Islet precursor cell (in vitro differentiated cells): ENCODE data around the gene IKBKE.
A peak's percentile ranks its signal among the peaks of the same experiment; 100 is the strongest.

ENCODE experiments used
- DNase-seq: peaks from one replicate; pipeline ENCODE4 v3.0.0-alpha.2; 2018

IKBKE gene

GRCh38 chr1:206469933-206470691 is at the start of gene IKBKE:
Gene IKBKE, plus strand, starts transcription at chr1:206470476. Its CDS starts 2,752 bp downstream, at chr1:206473228.
- DNase-seq, result peak; percentile 87

- no peak for DNase-seq
Observed at GRCh38 chr1:206421616-206422340, 48.5 kb upstream of the IKBKE start.

- no peak for DNase-seq
Observed at GRCh38 chr1:206422525-206422924, 47.8 kb upstream of the IKBKE start.

- DNase-seq, result no peak
Observed at GRCh38 chr1:206427291-206427690, 43.0 kb upstream of the IKBKE start.

DNA sequence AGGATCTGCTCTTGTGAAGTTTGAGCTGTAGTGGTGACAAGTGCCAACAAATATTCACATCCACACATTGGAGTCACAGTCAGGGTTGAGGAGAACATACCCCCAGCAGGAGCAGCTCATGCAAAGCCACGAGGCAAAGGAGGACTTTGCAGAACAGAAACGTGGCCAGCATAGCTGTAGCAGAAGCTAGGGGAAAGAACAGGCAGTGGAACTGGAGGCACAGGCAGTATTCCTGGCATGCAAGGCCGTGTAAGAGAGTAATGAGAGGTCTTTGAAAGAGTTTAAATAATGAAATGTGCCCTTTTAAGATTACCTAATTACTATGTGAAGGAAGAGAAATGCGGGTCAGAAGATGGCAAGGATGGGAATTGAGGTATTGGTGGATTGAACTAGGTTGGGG is 40.9 kb upstream of the IKBKE start:
- DNase-seq, result no peak

GRCh38 chr1:206430031-206430983 is 40.0 kb upstream of the IKBKE start:
- no peak for DNase-seq

DNA sequence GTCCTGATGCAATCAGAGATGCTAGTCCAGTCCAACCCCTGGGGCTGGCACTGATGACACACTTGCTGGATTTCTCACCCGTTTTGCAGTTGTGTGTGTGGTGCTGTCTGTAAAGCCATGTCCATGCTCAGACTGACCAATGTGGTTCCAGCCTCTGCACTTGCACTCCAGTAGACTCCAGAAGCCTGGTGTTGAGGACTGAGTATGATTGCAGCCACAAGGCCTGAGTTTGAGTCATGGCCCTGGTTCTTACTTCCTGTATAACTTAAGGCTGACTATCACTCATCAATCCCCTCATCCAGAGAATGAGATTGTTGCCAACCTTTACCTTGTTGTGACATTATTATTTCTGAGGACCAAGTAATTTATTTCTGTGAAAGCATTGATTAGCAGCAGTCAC is 34.8 kb upstream of the IKBKE start:
- DNase-seq, result no peak

DNA sequence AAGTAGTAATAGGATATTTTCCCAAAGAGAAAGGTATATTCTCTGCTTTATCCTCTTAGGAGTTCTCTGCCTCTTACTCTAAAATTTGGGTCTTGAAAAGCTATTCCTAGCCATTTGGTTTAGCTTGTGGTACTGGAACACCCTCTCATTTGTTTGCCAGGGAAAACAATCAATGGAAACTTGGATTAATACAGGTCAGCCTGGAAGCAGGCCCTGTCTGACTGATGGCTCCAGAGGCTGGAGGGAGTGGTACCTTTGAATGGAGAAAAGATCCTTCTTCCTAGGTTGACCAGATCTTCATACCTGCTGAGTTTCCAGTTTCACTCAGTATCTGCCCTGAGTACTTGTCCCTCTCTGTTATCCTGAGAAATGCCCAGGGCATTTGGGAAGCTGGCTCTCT is 31.7 kb upstream of the IKBKE start:
- DNase-seq, result no peak

- DNase-seq, result no peak
Observed at GRCh38 chr1:206439205-206439604, 31.1 kb upstream of the IKBKE start.

GRCh38 chr1:206441336-206441967 is 28.8 kb upstream of the IKBKE start:
- DNase-seq, result no peak

DNA sequence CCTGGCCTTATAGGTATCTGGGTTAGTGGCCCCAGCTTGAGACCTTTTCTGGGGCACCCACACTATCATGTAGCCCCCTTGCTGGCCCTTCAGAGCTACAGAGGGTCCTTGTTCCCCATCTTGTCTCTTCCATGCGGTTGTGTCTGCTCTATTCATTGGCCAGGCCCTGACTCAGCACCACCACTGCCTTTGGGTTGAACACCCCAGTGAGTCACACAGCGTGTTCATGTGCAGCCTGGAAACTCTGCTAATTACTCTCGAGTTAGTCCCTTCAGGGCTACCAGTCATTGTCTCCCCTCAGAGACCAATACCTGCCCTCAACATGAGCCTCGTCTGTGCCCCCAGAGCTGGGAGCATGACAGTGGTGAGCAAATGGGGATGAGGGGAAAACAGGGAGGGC is 28.2 kb upstream of the IKBKE start:
- no peak for DNase-seq

GRCh38 chr1:206445116-206445515 is 25.2 kb upstream of the IKBKE start:
- DNase-seq, result no peak

DNA sequence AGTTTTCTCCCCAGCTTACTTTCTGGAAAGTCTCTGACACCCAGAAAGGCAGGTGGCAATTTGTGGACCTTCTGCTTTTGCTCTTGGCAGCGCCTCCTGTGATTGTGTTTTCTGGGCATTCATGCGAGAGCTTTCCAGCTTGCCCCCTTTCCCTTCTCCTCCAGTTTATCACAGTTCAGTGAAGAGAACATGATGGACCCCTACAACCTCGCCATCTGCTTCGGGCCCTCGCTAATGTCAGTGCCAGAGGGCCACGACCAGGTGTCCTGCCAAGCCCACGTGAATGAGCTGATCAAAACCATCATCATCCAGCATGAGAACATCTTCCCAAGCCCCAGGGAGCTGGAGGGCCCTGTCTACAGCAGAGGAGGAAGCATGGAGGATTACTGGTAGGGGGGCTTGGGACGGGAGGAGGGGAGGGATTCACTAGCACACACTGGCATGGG is 24.3 kb upstream of the IKBKE start:
- no peak for DNase-seq

- DNase-seq, result no peak
Observed at GRCh38 chr1:206446688-206447421, 23.4 kb upstream of the IKBKE start.

DNA sequence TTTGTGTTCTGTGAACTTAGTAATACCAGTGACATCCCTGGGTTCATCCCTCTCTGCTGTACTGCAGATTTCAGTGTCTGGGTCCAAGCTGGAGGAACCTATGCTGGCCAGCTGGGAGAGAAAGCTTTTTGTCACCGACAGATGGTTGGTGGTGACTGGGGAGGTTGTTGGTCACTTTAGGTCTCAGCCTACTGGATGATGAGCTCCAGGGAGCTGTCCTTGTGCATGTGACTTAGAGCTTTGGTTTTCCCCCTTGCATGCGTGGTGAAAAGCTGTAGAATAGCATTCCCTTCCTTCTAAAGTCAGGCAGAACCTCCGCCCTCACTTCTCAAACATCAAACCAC is 22.9 kb upstream of the IKBKE start:
- no peak for DNase-seq

DNA sequence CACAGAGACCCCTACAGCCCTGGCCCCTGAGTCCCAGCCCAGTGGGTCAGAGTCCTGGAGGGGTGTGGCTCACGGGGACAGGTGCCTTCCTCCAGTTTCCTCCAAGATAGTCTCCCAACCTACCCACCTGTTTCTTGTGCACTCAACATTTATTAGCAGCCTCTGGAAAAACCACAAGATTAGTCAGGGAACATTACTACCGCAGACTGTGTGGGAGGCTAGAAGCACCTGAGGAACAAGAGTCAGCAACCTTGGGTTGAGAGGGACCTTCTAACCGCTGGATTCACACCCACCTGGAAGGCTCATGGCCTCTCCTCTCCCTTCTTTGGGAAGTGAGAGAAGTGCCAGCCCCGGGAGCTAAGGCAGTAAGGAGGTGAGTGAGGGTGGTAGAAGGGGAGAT is 22.5 kb upstream of the IKBKE start:
- no peak for DNase-seq

GRCh38 chr1:206448471-206448870 is 21.8 kb upstream of the IKBKE start:
- no peak for DNase-seq

GRCh38 chr1:206449565-206449964 is 20.7 kb upstream of the IKBKE start:
- DNase-seq, result no peak

- DNase-seq, result peak; percentile 28
Observed at GRCh38 chr1:206450281-206450680, 20.0 kb upstream of the IKBKE start.

DNA sequence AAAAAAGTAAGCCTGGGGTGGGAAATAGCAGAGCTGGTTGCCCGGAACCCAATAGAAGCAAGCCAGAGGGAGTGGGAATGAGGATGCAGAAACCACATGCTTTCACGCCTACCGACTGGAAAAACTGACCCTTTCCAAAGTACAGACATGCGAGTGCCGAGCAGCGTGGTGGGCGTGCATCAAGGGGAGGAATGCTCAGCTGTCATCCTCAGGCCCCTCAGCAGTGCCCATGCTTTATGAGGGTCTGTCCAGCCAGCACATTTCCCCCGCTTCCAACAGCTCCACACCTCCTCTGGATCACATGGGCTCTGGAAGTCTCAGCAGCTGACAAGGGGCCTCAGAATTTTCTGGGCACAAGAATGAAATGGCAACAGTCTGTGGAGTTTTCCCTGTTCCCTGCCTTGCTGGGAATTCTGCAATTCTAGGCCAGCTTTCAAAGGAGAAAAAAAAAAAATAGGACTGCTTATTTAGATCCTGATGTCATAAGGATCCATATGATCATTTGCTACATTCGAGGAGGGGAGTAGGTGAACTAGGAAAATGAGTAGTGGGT is 19.1 kb upstream of the IKBKE start:
- DNase-seq, result peak; percentile 26

- no peak for DNase-seq
Observed at GRCh38 chr1:206453111-206453510, 17.2 kb upstream of the IKBKE start.

- no peak for DNase-seq
Observed at GRCh38 chr1:206455289-206455665, 15.0 kb upstream of the IKBKE start.
